Muscle of back (tissue), 13 donors: ENCODE results near the gene CLPTM1L. TPM values are rescaled to one million over a fixed set of nuclear protein-coding genes. Genes with fewer than 3 reads are reported as not detected.

Source experiments
- DNase-seq, 3 donors: peaks; one replicate each; pipeline versions ENCODE4 v3.0.0 to v3.0.0-alpha.2; 2013
- long read RNA-seq, 9 donors: transcript quantifications; one replicate each; lab custom pipeline, GENCODE V29; 2026
- polyA plus RNA-seq, 10 donors: library from polyadenylated mRNA; unstranded; fragments of 120-200 nt; gene quantifications; one replicate each; pipeline ENCODE4 v1.2.1, GENCODE V29; 2013; ENCODE audit not compliant: insufficient read length in 10 of 10

The CLPTM1L gene, protein sequence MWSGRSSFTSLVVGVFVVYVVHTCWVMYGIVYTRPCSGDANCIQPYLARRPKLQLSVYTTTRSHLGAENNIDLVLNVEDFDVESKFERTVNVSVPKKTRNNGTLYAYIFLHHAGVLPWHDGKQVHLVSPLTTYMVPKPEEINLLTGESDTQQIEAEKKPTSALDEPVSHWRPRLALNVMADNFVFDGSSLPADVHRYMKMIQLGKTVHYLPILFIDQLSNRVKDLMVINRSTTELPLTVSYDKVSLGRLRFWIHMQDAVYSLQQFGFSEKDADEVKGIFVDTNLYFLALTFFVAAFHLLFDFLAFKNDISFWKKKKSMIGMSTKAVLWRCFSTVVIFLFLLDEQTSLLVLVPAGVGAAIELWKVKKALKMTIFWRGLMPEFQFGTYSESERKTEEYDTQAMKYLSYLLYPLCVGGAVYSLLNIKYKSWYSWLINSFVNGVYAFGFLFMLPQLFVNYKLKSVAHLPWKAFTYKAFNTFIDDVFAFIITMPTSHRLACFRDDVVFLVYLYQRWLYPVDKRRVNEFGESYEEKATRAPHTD
- 10 to 100 TPM; 48.2 to 73.3 (median 56.0) TPM for polyA plus RNA-seq
- long read RNA-seq, donor 1, transcript CLPTM1L-201 (17 exons, 2,500 nt) = major isoform, 9 of 15 reads
- long read RNA-seq, donor 1, transcript CLPTM1L-204 (8 exons, 742 nt) = minor isoform, 5 of 15 reads
- long read RNA-seq, donor 1, partial matches to known transcripts = 0 of 15 reads
- long read RNA-seq, donor 1, other reads (novel, unspliced or antisense) = 0 of 15 reads
- long read RNA-seq, donor 2, transcript CLPTM1L-204 (8 exons, 742 nt) = minor isoform, 5 of 15 reads
- long read RNA-seq, donor 2, transcript CLPTM1L-201 (17 exons, 2,500 nt) = major isoform, 10 of 15 reads
- long read RNA-seq, donor 2, partial matches to known transcripts = 0 of 15 reads
- long read RNA-seq, donor 2, other reads (novel, unspliced or antisense) = 0 of 15 reads
- long read RNA-seq, donor 3 = 0 reads
- long read RNA-seq, donor 4, partial matches to known transcripts = 0 of 5 reads
- long read RNA-seq, donor 4, other reads (novel, unspliced or antisense) = 0 of 5 reads
- long read RNA-seq, donor 5, transcript CLPTM1L-201 (17 exons, 2,500 nt) = major isoform, 9 of 19 reads
- long read RNA-seq, donor 5, partial matches to known transcripts = 8 of 19 reads
- long read RNA-seq, donor 5, other reads (novel, unspliced or antisense) = 0 of 19 reads
- long read RNA-seq, donor 6, transcript CLPTM1L-201 (17 exons, 2,500 nt) = major isoform, 16 of 23 reads
- long read RNA-seq, donor 6, transcript CLPTM1L-204 (8 exons, 742 nt) = minor isoform, 7 of 23 reads
- long read RNA-seq, donor 6, partial matches to known transcripts = 0 of 23 reads
- long read RNA-seq, donor 6, other reads (novel, unspliced or antisense) = 0 of 23 reads
- long read RNA-seq, donor 7, transcript CLPTM1L-204 (8 exons, 742 nt) = minor isoform, 5 of 11 reads
- long read RNA-seq, donor 7, transcript CLPTM1L-201 (17 exons, 2,500 nt) = major isoform, 6 of 11 reads
- long read RNA-seq, donor 7, partial matches to known transcripts = 0 of 11 reads
- long read RNA-seq, donor 7, other reads (novel, unspliced or antisense) = 0 of 11 reads
- long read RNA-seq, donor 8, transcript CLPTM1L-204 (8 exons, 742 nt) = major isoform, 7 of 9 reads
- long read RNA-seq, donor 8, partial matches to known transcripts = 0 of 9 reads
- long read RNA-seq, donor 8, other reads (novel, unspliced or antisense) = 0 of 9 reads
- long read RNA-seq, donor 9, partial matches to known transcripts = 0 of 3 reads
- long read RNA-seq, donor 9, other reads (novel, unspliced or antisense) = 0 of 3 reads

GRCh38 chr5:1344975-1345838 lies at the start of gene CLPTM1L:
CLPTM1L (minus strand) TSS chr5:1345099; CDS start chr5:1344841, 258 bp downstream.
- peak; percentile 86 to 97 (median 93) for DNase-seq

- DNase-seq = no peak
Measured at GRCh38 chr5:1393571-1394501, 48.9 kb upstream of the CLPTM1L start.

GRCh38 chr5:1392801-1393565 lies 48.1 kb upstream of the CLPTM1L start:
- DNase-seq = no peak

DNA sequence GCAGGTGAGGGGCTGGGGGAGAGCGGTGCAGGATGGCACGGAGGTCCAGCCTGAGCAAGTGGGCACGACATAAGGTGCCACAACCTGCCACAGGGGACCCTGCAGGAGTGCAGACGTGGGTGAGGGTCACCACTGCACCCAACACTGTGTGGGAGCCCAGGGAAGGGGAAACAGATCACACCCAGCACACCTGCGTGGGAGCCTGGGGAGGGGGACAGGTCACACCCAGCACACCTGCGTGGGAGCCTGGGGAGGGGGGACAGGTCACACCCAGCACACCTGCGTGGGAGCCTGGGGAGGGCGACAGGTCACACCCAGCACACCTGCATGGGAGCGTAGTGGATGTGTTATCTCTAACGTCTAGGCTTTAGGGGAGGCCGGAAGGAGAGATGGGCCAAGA lies 47.4 kb upstream of the CLPTM1L start:
- no peak for DNase-seq

GRCh38 chr5:1391691-1392090 lies 46.8 kb upstream of the CLPTM1L start:
- no peak for DNase-seq

GRCh38 chr5:1390861-1391600 lies 46.1 kb upstream of the CLPTM1L start:
- no peak for DNase-seq

DNA sequence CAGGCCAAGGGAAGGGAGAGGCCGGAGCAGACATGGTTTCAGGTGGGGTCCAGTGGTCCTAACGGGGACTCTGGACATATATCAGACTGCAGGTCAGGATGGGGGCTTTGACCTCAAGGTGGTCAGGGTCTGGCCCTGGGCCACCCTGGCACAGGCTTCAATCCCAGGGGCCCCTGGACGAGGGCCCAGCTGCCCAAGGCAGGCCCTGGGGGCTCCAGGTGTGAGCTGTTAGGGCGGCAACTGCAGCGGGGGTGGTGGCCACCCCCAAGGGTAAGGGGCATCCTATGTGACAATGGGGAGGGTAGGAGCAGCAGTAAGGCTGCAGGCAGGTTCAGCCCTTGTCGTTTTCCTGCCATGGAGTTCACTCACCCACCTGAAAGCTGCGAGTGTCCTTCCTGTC lies 45.4 kb upstream of the CLPTM1L start:
- no peak for DNase-seq

DNA sequence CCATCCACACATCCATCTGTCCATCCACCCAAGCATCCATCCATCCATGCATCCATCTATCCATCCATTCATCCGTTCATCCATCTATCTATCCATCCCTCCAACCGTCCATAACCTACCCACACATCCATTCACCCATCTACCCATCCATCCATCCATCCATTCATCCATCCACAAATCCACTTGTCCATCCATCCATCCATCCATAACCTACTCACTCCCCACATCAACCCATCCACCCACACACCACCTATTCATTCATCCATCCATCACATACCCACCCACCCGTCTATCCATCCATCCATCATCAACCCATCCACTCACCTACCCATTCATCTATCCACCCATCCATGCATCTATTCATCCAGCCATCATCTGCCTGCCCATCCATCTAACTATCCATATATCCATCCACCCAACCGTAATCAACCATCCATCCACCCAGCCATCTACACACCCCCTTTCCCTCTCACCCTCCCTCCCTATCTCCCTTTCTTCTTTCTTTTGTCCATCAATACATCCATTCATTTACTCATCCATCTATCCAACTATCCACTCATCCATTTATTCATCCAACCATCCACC lies 43.6 kb upstream of the CLPTM1L start:
- DNase-seq = no peak

- DNase-seq = no peak
Measured at GRCh38 chr5:1387876-1388275, 43.0 kb upstream of the CLPTM1L start.

- DNase-seq = no peak
Measured at GRCh38 chr5:1387059-1387755, 42.3 kb upstream of the CLPTM1L start.

GRCh38 chr5:1386274-1386717 lies 41.4 kb upstream of the CLPTM1L start:
- peak in 2 of 3 donors; percentile 34 to 55 for DNase-seq

- peak in 2 of 3 donors; percentile 43 to 74 for DNase-seq
Measured at GRCh38 chr5:1385395-1386273, 40.7 kb upstream of the CLPTM1L start.

DNA sequence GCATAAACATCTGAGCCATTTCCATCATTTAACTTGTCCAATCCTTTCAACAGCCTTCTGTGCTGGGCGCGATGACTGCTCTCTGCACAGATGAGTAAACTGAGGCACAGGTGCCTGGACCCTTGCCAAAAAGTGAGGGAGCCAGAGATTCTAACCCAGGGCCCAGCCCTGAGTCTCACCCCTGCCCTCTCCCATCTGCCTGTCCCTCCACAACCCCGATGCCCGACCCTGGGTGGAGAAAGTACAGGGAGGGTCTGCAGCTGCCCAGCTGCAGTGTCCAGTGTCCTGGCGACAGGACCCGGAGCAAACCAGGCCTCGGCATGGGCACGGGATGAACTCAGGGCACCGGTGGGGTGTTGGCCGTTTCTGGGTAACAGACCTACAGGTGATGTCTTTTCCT lies 39.6 kb upstream of the CLPTM1L start:
- DNase-seq = no peak

DNA sequence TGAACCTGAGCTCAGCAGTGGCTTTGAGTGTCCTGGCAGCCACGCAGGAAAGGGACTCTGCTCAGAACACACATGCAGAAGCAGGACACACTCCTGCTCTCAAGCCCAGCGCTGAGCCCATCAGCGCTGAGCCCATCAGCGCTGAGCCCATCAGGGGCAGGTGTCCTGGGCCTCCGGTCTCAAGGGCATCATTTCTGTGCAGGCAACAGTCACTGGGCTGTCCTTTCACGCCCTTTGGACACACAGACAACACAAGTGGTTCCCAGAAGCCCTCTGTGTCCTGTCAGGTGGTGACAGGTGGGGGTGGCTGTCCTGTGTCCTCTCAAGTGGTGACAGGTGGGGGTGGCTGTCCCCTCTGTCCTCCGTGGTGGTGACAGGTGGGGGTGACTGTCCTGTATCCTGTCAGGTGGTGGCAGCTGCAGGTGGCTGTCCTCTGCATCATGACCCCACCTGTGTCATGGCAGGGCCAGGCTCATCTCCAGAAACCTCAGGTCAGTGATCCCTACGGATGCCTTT lies 39.0 kb upstream of the CLPTM1L start:
- DNase-seq = no peak

- no peak for DNase-seq
Measured at GRCh38 chr5:1383344-1383743, 38.4 kb upstream of the CLPTM1L start.
